IMR-90 (cell line): ENCODE results near the gene EPB41L2. TPM values are rescaled to one million over a fixed set of nuclear protein-coding genes. Genes with fewer than 3 reads are reported as not detected.

Experiments used
- ATAC-seq: fragments of 200-7000 bp; cut with Tn5 transposase; 2 replicates; pipeline ENCODE4 v1.9.1; 2020; ENCODE audit warnings: low read depth, mild to moderate bottlenecking, moderate library complexity
- BruUV-seq: library from RNA; stranded (reverse); fragments of 400-500 nt; replicated peaks from 2 replicates; lab custom pipeline; 2021; lab: Mats Ljungman, UMichigan
- CTCF ChIA-PET: fragments of 300-600 bp; formaldehyde crosslinking; extraction: SDS; loops from one replicate; lab custom pipeline; 2021; ENCODE audit warnings: antibody characterized with exemption; lab: Yijun Ruan, JAX
- POLR2A ChIA-PET: fragments of 300-600 bp; sonication (Branson Sonifier 250); formaldehyde crosslinking; loops from one replicate; lab custom pipeline; 2022; ENCODE audit warnings: antibody characterized with exemption; ENCODE audit not compliant: unreplicated experiment; lab: Charles Lee
- DNase-seq: peaks from one replicate; pipeline ENCODE4 v3.0.0; 2013
- H2AFZ ChIP-seq: replicated peaks from 2 replicates; pipeline ENCODE3; 2013; ENCODE audit warnings: low read length, mild to moderate bottlenecking; ENCODE audit not compliant: poor library complexity
- H2AK5ac ChIP-seq: 2 replicates; pipeline ENCODE4 v1.6.1; 2013; ENCODE audit warnings: low read depth, low read length, inconsistent platforms
- H2AK9ac ChIP-seq: replicated peaks from 2 replicates; pipeline ENCODE3; 2013; ENCODE audit warnings: mild to moderate bottlenecking, low read depth, low read length, moderate library complexity; ENCODE audit not compliant: poor library complexity
- H2BK120ac ChIP-seq: 2 replicates; pipeline ENCODE4 v1.6.1; 2013; ENCODE audit warnings: low read depth, low read length, inconsistent platforms
- H2BK15ac ChIP-seq: 3 replicates; pipeline ENCODE4 v1.6.1; 2013; ENCODE audit warnings: low read depth, low read length, inconsistent platforms
- H2BK20ac ChIP-seq: 2 replicates; pipeline ENCODE4 v1.6.1; 2013; ENCODE audit warnings: low read depth, mild to moderate bottlenecking, inconsistent platforms, low read length, moderate library complexity
- H2BK5ac ChIP-seq: 2 replicates; pipeline ENCODE4 v1.6.1; 2013; ENCODE audit warnings: mild to moderate bottlenecking, low read depth, low read length, inconsistent platforms; ENCODE audit not compliant: poor library complexity, severe bottlenecking
- H3K14ac ChIP-seq: replicated peaks from 2 replicates; pipeline ENCODE4 v1.6.1; 2013; ENCODE audit warnings: low read depth, low read length, inconsistent platforms
- H3K18ac ChIP-seq: 2 replicates; pipeline ENCODE4 v1.6.1; 2013; ENCODE audit warnings: low read depth, low read length, control low read depth
- H3K23ac ChIP-seq: 2 replicates; pipeline ENCODE4 v1.6.1; 2013; ENCODE audit warnings: low read depth, low read length, inconsistent platforms
- H3K27ac ChIP-seq: 2 replicates; pipeline ENCODE4 v1.5.1; 2013; ENCODE audit warnings: mild to moderate bottlenecking, control low read depth, low read length; ENCODE audit not compliant: insufficient read depth
- H3K27me3 ChIP-seq: 2 replicates; pipeline ENCODE4 v1.6.1; 2013; ENCODE audit warnings: low read length; ENCODE audit not compliant: control insufficient read depth, insufficient read depth
- H3K36me3 ChIP-seq: 2 replicates; pipeline ENCODE4 v1.6.1; 2013; ENCODE audit warnings: low read length, mixed read lengths; ENCODE audit not compliant: control insufficient read depth, insufficient read depth
- H3K4ac ChIP-seq: 2 replicates; pipeline ENCODE4 v1.6.1; 2013; ENCODE audit warnings: low read depth, low read length, inconsistent platforms
- H3K4me1 ChIP-seq: 2 replicates; pipeline ENCODE4 v1.6.1; 2013; ENCODE audit warnings: low read length, mixed read lengths; ENCODE audit not compliant: control insufficient read depth, insufficient read depth
- H3K4me2 ChIP-seq: 2 replicates; pipeline ENCODE4 v1.6.1; 2013; ENCODE audit warnings: low read depth, mild to moderate bottlenecking, control low read depth, low read length, moderate library complexity
- H3K4me3 ChIP-seq: 2 replicates; pipeline ENCODE4 v1.5.1; 2013; ENCODE audit warnings: low read depth, mild to moderate bottlenecking, control low read depth, low read length, moderate library complexity; ENCODE audit not compliant: insufficient read depth
- H3K56ac ChIP-seq: 2 replicates; pipeline ENCODE4 v1.6.1; 2013; ENCODE audit warnings: low read length, inconsistent platforms; ENCODE audit not compliant: insufficient read depth; ENCODE audit errors: extremely low read depth
- H3K79me1 ChIP-seq, 2 experiments: 2 replicates each; pipeline ENCODE4 v1.6.1; 2013; ENCODE audit warnings: low read length in 2 of 2, inconsistent platforms in 1 of 2, low read depth in 1 of 2
- H3K9ac ChIP-seq: 2 replicates; pipeline ENCODE4 v1.6.1; 2013; ENCODE audit warnings: low read depth, low read length, control low read depth
- H3K9me1 ChIP-seq: 2 replicates; pipeline ENCODE4 v1.6.1; 2013; ENCODE audit warnings: low read length, inconsistent platforms; ENCODE audit not compliant: insufficient read depth
- H3K9me3 ChIP-seq: 2 replicates; pipeline ENCODE4 v1.6.1; 2013; ENCODE audit warnings: low read length; ENCODE audit not compliant: control insufficient read depth, insufficient read depth
- H4K20me1 ChIP-seq: 2 replicates; pipeline ENCODE4 v1.6.1; 2013; ENCODE audit warnings: low read length, inconsistent platforms; ENCODE audit not compliant: insufficient read depth
- H4K5ac ChIP-seq: 2 replicates; pipeline ENCODE4 v1.6.1; 2013; ENCODE audit warnings: mild to moderate bottlenecking, low read depth, low read length, control low read depth
- H4K8ac ChIP-seq, 2 experiments: 2 replicates each; pipeline ENCODE4 v1.6.1; 2013; ENCODE audit warnings: low read depth in 2 of 2, low read length in 2 of 2, control low read depth in 1 of 2, inconsistent platforms in 1 of 2
- H4K91ac ChIP-seq: 2 replicates; pipeline ENCODE4 v1.6.1; 2013; ENCODE audit warnings: low read depth, low read length, inconsistent platforms; ENCODE audit not compliant: insufficient read depth
- CEBPB ChIP-seq: IDR thresholded peaks from 2 replicates; pipeline ENCODE4 v1.6.1; 2012; ENCODE audit warnings: low read depth, low read length, improper control_type of control experiment
- ELK1 ChIP-seq: fragments of 150-350 bp; IDR thresholded peaks from 2 replicates; pipeline ENCODE4 v1.6.1; 2016; ENCODE audit warnings: low read depth, mild to moderate bottlenecking, low read length, moderate library complexity, borderline replicate concordance
- FOS ChIP-seq: fragments of 150-350 bp; IDR thresholded peaks from 2 replicates; pipeline ENCODE4 v1.6.1; 2016; ENCODE audit warnings: low read depth, low read length
- MAFK ChIP-seq: IDR thresholded peaks from 2 replicates; pipeline ENCODE4 v1.6.1; 2012; ENCODE audit warnings: low read depth, low read length, improper control_type of control experiment
- MAZ ChIP-seq: IDR thresholded peaks from 2 replicates; pipeline ENCODE4 v1.6.1; 2012; ENCODE audit warnings: low read depth, mild to moderate bottlenecking, low read length, improper control_type of control experiment, moderate library complexity, borderline replicate concordance
- RCOR1 ChIP-seq: IDR thresholded peaks from 2 replicates; pipeline ENCODE4 v1.6.1; 2012; ENCODE audit warnings: mild to moderate bottlenecking, low read length, improper control_type of control experiment; ENCODE audit not compliant: insufficient replicate concordance
- dilution Hi-C: fragments of 300-500 bp; cut with HindIII; formaldehyde crosslinking; loops from one replicate; pipeline ENCODE4 v1.14.3; 2018; ENCODE audit warnings: low sequenced_read_pairs; ENCODE audit not compliant: unreplicated experiment
- in situ Hi-C: fragments of 300-500 bp; cut with MboI; formaldehyde crosslinking; loops from 3 replicates; pipeline ENCODE4 v1.14.3; 2019; ENCODE audit warnings: low sequenced_read_pairs, inconsistent platforms, mixed read lengths
- intact Hi-C: fragments of 100-400 bp; cut with micrococcal nuclease; formaldehyde crosslinking; loops from 2 replicates; pipeline ENCODE4 v1.10.0; 2022
- polyA plus RNA-seq, 3 experiments: library from polyadenylated mRNA; depleted of rRNA; stranded (reverse); fragments of >200 nt; gene quantifications; 2 replicates each; pipeline ENCODE4 v1.2.3, GENCODE V29; 2012; ENCODE audit warnings: low replicate concordance in 1 of 3
- total RNA-seq: library from RNA; depleted of rRNA; stranded (reverse); fragments of >200 nt; gene quantifications from 2 replicates; pipeline ENCODE4 v1.2.3, GENCODE V29; 2012

EPB41L2 gene
- total and polyA plus RNA-seq, 2 of the 4 experiments (the other 2 are of a cell fraction): 85.7 to 99.8 TPM

- ATAC-seq: no peak; the same call in 1 of the 2 replicates
- H3K4me2 ChIP-seq: no peak overlapping the region
- CTCF ChIA-PET: interaction anchor here (0.8 kb wide), 1 partner anchor 66 kb away, joined by 3 read pairs; no protein-coding TSS in a partner anchor
These were observed 97.4 kb downstream of the EPB41L2 start for GRCh38 chr6:130965656-130966055.

More at GRCh38 chr6:130965656-130966055, 97.4 kb downstream of the EPB41L2 start:
- H3K14ac ChIP-seq: no peak overlapping the region
- peaks cover 17% of the 10 kb centered on the region for H3K9me1 ChIP-seq
- H2BK20ac ChIP-seq: no peak overlapping the region
- H3K4me3 ChIP-seq: no peak overlapping the region
- H3K27me3 ChIP-seq: no peaks in the 10 kb centered on the region
- POLR2A ChIA-PET: no interaction called here
- H4K20me1 ChIP-seq: peaks cover 47% of the 10 kb centered on the region; the same call in 1 of the 2 replicates
- dilution Hi-C loops: no loop called here
- H3K4ac ChIP-seq: no peak overlapping the region
- H3K9me3 ChIP-seq: no peaks in the 10 kb centered on the region
- TF ChIP-seq MAFK (no peak), MAZ (no peak), RCOR1 (no peak), ELK1 (no peak), FOS (no peak), CEBPB (peak; percentile 90)
- in situ Hi-C loops: no loop called here
- no peaks in the 10 kb centered on the region for H3K36me3 ChIP-seq
- no peak overlapping the region for H4K5ac ChIP-seq
- no peak overlapping the region for H2AK5ac ChIP-seq
- H3K18ac ChIP-seq: no peak overlapping the region
- no peak overlapping the region for H3K9ac ChIP-seq
- H2BK5ac ChIP-seq: peak overlapping the region; percentile 23
- H4K8ac ChIP-seq: no peak overlapping the region
- no peak overlapping the region for H2AK9ac ChIP-seq
- no peak overlapping the region for H3K56ac ChIP-seq
- H3K79me1 ChIP-seq: peaks cover 43 to 78% of the 10 kb centered on the region in 2 experiments
- no peak overlapping the region for H2AFZ ChIP-seq
- H2BK120ac ChIP-seq: no peak overlapping the region
- no peak overlapping the region for H3K23ac ChIP-seq
- DNase-seq: peak; percentile 64
- H3K27ac ChIP-seq: no peak overlapping the region
- no peak overlapping the region for H4K91ac ChIP-seq
- H3K4me1 ChIP-seq: peaks cover 28% of the 10 kb centered on the region
- no TSS peak for BruUV-seq
- intact Hi-C loops: loop anchor here (5.0 kb wide), 1 partner anchor 58 kb away; no protein-coding TSS in a partner anchor
- H2BK15ac ChIP-seq: no peak overlapping the region
